Measurements from ENCODE around the gene KCNIP1. TPM values are rescaled to one million over a fixed set of nuclear protein-coding genes. Genes with fewer than 3 reads are reported as not detected.

KCNIP1 gene
- total RNA-seq (2021; ENCODE audit: unreplicated experiment) (not detected), Bru-seq, nascent RNA (percentile 5 among the genes with signal in this experiment), BruChase-seq, experiment 1, labeled RNA remaining after a 6-hour chase (percentile 1 among the genes with signal in this experiment), BruChase-seq, experiment 2, labeled RNA remaining after a 2-hour chase (percentile 0 among the genes with signal in this experiment)
- polyA plus RNA-seq (2012) = not detected in 2 replicates
- long read RNA-seq = 0 reads

GRCh38 chr5:170503990-170504596 is at the start of gene KCNIP1:
KCNIP1 (plus strand) TSS chr5:170504020.
- H2AFZ ChIP-seq (ENCODE audit: low read depth, low read length, poor library complexity, severe bottlenecking) = no peak within 1 kb of the TSS

More at GRCh38 chr5:170503990-170504596, at the start of gene KCNIP1:
- no peak for TF ChIP-seq EZH2 (IDR thresholded peaks at IDR 0.05)
- TF ChIP-seq YY1 (IDR thresholded peaks at IDR 0.05; ENCODE audit: extremely low read depth, insufficient replicate concordance, low read depth, low read length) = no peak
- no peak for TF ChIP-seq SIN3A (IDR thresholded peaks at IDR 0.05; ENCODE audit: low read depth)
- no peak for TF ChIP-seq REST (IDR thresholded peaks at IDR 0.05; ENCODE audit: low read depth)
- no peak for TF ChIP-seq ZFX (IDR thresholded peaks at IDR 0.05)
- Histone ChIP-seq H3K27ac (ENCODE audit: low read depth, low read length) (no peak within 1 kb of the TSS), H3K79me2 (ENCODE audit: insufficient read depth, low read length) (no peaks in the 10 kb centered on the region), H3K27me3 (ENCODE audit: insufficient read depth, low read length) (peaks cover 10% of the 10 kb centered on the region), H3K4me2 (ENCODE audit: low read length) (no peak within 1 kb of the TSS), H3K9me3 (ENCODE audit: control insufficient read depth in 1 of 2, insufficient read depth in 1 of 2, low read depth in 1 of 2, low read length in 2 of 2) (no peaks in the 10 kb centered on the region), H3K9ac (ENCODE audit: low read length) (no peak within 1 kb of the TSS), H4K20me1 (ENCODE audit: insufficient read depth) (no peaks in the 10 kb centered on the region), H3K4me1 (ENCODE audit: control insufficient read depth in 1 of 2, insufficient read depth in 2 of 2, low read length in 2 of 2) (no peaks in the 10 kb centered on the region), H3K36me3 (ENCODE audit: control insufficient read depth in 1 of 2, insufficient read depth in 2 of 2, low read length in 2 of 2) (no peaks in the 10 kb centered on the region), H3K9me2 (ENCODE audit: insufficient read depth) (no peaks in the 10 kb centered on the region), H3K4me3 (replicated peaks in 1 of 2; ENCODE audit: low read depth in 1 of 2, low read length in 2 of 2) (no peak within 1 kb of the TSS)
- DNase-seq (ENCODE audit: low read depth, low spot score) (no peak), ATAC-seq (no peak)
- CTCF ChIA-PET = no interaction called here
- intact Hi-C loops (cut with micrococcal nuclease) = no loop called here
- POLR2A ChIA-PET = no interaction called here
- RAD21 ChIA-PET (ENCODE audit: low non-redundant PET in 1 of 2, low total read pairs in 2 of 2, uncharacterized antibody in 2 of 2, unreplicated experiment in 2 of 2) = no interaction called here
- no TSS peak for BruUV-seq (replicated peaks)
